Activated CD4-positive, CD25-positive, alpha-beta regulatory T cell treated with anti-CD3 and anti-CD28 coated beads, Interleukin-2, amount 50 U/mL, for 24 hours (primary cell): ENCODE measurements around the gene NAXE.
"Not testable (repeated sequence)": the region's sequence is repeated elsewhere in the genome, so short reads cannot be mapped to it uniquely, and the experiment has no call there.

Source experiments
- ATAC-seq, 2 donors: fragments of 150-1000 bp; cut with Tn5 transposase; one replicate each; pipeline ENCODE4 v1.10.0; 2021; ENCODE audit warnings: mild to moderate bottlenecking in 1 of 2, moderate library complexity in 1 of 2

NAXE gene

GRCh38 chr1:156594190-156594589, 2.6 kb downstream of the NAXE start:
- no peak for ATAC-seq

- ATAC-seq, result no peak
These were observed 3.4 kb downstream of the NAXE start for GRCh38 chr1:156595016-156595415.

- no peak for ATAC-seq
These were observed 4.8 kb downstream of the NAXE start for GRCh38 chr1:156596426-156596825.

- ATAC-seq, result no peak
These were observed 6.5 kb downstream of the NAXE start for GRCh38 chr1:156598125-156598524.

- no peak for ATAC-seq
These were observed 7.3 kb downstream of the NAXE start for GRCh38 chr1:156598731-156599432.

- peak; percentile 54 to 78 for ATAC-seq
These were observed 8.2 kb downstream of the NAXE start for GRCh38 chr1:156599811-156600210.

- no peak for ATAC-seq
These were observed 9.2 kb downstream of the NAXE start for GRCh38 chr1:156600733-156601121.

GRCh38 chr1:156601122-156601830, 9.7 kb downstream of the NAXE start, which contains the start of gene GPATCH4:
Gene GPATCH4, minus strand, starts transcription at chr1:156601479.
- peak; percentile 81 to 85 for ATAC-seq

GRCh38 chr1:156601892-156602291, 10.3 kb downstream of the NAXE start:
- ATAC-seq, result no peak

- no peak for ATAC-seq
These were observed 11.0 kb downstream of the NAXE start for GRCh38 chr1:156602557-156602993.

- ATAC-seq, result not testable (repeated sequence)
These were observed 15.8 kb downstream of the NAXE start for GRCh38 chr1:156607344-156607743.

- ATAC-seq, result peak; percentile 95 to 96
These were observed 16.6 kb downstream of the NAXE start for GRCh38 chr1:156608036-156608674.

GRCh38 chr1:156608981-156609380, 17.4 kb downstream of the NAXE start:
- ATAC-seq, result peak; percentile 75 to 79

- ATAC-seq, result not testable (repeated sequence)
These were observed 18.5 kb downstream of the NAXE start for GRCh38 chr1:156610072-156610471.

GRCh38 chr1:156612666-156613065, 21.1 kb downstream of the NAXE start:
- ATAC-seq, result no peak

GRCh38 chr1:156615946-156616345, 24.4 kb downstream of the NAXE start:
- ATAC-seq, result no peak

- no peak for ATAC-seq
These were observed 24.9 kb downstream of the NAXE start for GRCh38 chr1:156616463-156616862.

GRCh38 chr1:156618853-156619581, 27.4 kb downstream of the NAXE start, which contains the start of gene HAPLN2:
Gene HAPLN2, plus strand, starts transcription at chr1:156619415. Its CDS starts 4,076 bp downstream, at chr1:156623491.
- no peak for ATAC-seq

- no peak for ATAC-seq
These were observed 28.0 kb downstream of the NAXE start for GRCh38 chr1:156619582-156619955.

- ATAC-seq, result no peak
These were observed 31.2 kb downstream of the NAXE start for GRCh38 chr1:156622581-156623297.

- peak; percentile 59 to 63 for ATAC-seq
These were observed 32.6 kb downstream of the NAXE start for GRCh38 chr1:156623946-156624813.
